ENCODE measurements around the gene PON2. TPM values are rescaled to one million over a fixed set of nuclear protein-coding genes. Genes with fewer than 3 reads are reported as not detected.
"Not testable (repeated sequence)": the region's sequence is repeated elsewhere in the genome, so short reads cannot be mapped to it uniquely, and the experiment has no call there.

The PON2 gene
- total RNA-seq, 2 experiments from 2014 or later = 5.4 to 6.7 TPM

- peaks cover 5% of the 10 kb centered on the region for H3K9me3 Mint-ChIP-seq
- H3K27me3 Mint-ChIP-seq = peaks cover 38% of the 10 kb centered on the region
- H3K36me3 ChIP-seq (ENCODE audit: insufficient read depth, low read length) = no peaks in the 10 kb centered on the region
- ChIA-PET POLR2A (no interaction called here), CTCF (no interaction called here)
- peaks cover 10% of the 10 kb centered on the region for H3K4me1 ChIP-seq (ENCODE audit: insufficient read depth, low read length)
- ATAC-seq (ENCODE audit: poor library complexity) = no peak
- no peak overlapping the region for H3K27ac Mint-ChIP-seq
- no peak for TF ChIP-seq CTCF (IDR thresholded peaks at IDR 0.05)
- peaks cover 8 to 37% of the 10 kb centered on the region in 2 experiments for H3K27me3 ChIP-seq (ENCODE audit: control insufficient read depth in 1 of 2, insufficient read depth in 2 of 2, low read length in 2 of 2)
- H3K27ac ChIP-seq (ENCODE audit: low read depth in 1 of 2, low read length in 2 of 2) = no peak overlapping the region
- no peaks in the 10 kb centered on the region for H3K36me3 Mint-ChIP-seq (ENCODE audit: low read depth)
- no peak overlapping the region for H3K4me3 Mint-ChIP-seq
- no peak for DNase-seq
- H3K4me1 Mint-ChIP-seq (ENCODE audit: low read depth) = no peaks in the 10 kb centered on the region
- intact Hi-C loops (cut with DNase I, micrococcal nuclease) = no loop called here
- H3K9me3 ChIP-seq (ENCODE audit: control insufficient read depth in 1 of 2, insufficient read depth in 1 of 2, low read length in 2 of 2) = peaks cover 0 to 4% of the 10 kb centered on the region in 2 experiments
- H3K4me3 ChIP-seq (ENCODE audit: low read length) = no peak overlapping the region
Measured at GRCh38 chr7:95391761-95392160, 43.1 kb downstream of the PON2 start.

GRCh38 chr7:95389516-95389915, 45.3 kb downstream of the PON2 start:
- POLR2A ChIA-PET = no interaction called here
- Histone ChIP-seq H3K4me3 (ENCODE audit: low read length) (no peak overlapping the region), H3K9me3 (ENCODE audit: control insufficient read depth in 1 of 2, insufficient read depth in 1 of 2, low read length in 2 of 2) (no peaks in the 10 kb centered on the region), H3K4me1 (ENCODE audit: insufficient read depth, low read length) (no peaks in the 10 kb centered on the region), H3K27ac (ENCODE audit: low read depth in 1 of 2, low read length in 2 of 2) (no peak overlapping the region), H3K36me3 (ENCODE audit: insufficient read depth, low read length) (no peaks in the 10 kb centered on the region), H3K27me3 (ENCODE audit: control insufficient read depth in 1 of 2, insufficient read depth in 2 of 2, low read length in 2 of 2) (peaks cover 4 to 21% of the 10 kb centered on the region in 2 experiments)
- DNase-seq (no peak), ATAC-seq (ENCODE audit: poor library complexity) (no peak)
- Mint-ChIP-seq H3K36me3 (ENCODE audit: low read depth) (no peaks in the 10 kb centered on the region), H3K27me3 (peaks cover 21% of the 10 kb centered on the region), H3K4me3 (no peak overlapping the region), H3K4me1 (ENCODE audit: low read depth) (no peaks in the 10 kb centered on the region), H3K9me3 (peaks cover 10% of the 10 kb centered on the region), H3K27ac (no peak overlapping the region)
- CTCF ChIA-PET = no interaction called here
- intact Hi-C loops (cut with DNase I, micrococcal nuclease) = loop anchor here in 1 of 2 experiments (5.0 kb wide), 1 partner anchor 38 kb away; no protein-coding TSS in a partner anchor
- no peak for TF ChIP-seq CTCF (IDR thresholded peaks at IDR 0.05)

GRCh38 chr7:95379457-95379856, 55.4 kb downstream of the PON2 start:
- POLR2A ChIA-PET; H3K4me3 ChIP-seq (ENCODE audit: low read length); CTCF ChIA-PET; H3K36me3 ChIP-seq (ENCODE audit: insufficient read depth, low read length); H3K4me1 Mint-ChIP-seq (ENCODE audit: low read depth); H3K27me3 Mint-ChIP-seq; H3K27ac ChIP-seq (ENCODE audit: low read depth in 1 of 2, low read length in 2 of 2); H3K4me1 ChIP-seq (ENCODE audit: insufficient read depth, low read length); H3K9me3 Mint-ChIP-seq; DNase-seq; H3K36me3 Mint-ChIP-seq (ENCODE audit: low read depth); ATAC-seq (ENCODE audit: poor library complexity); H3K4me3 Mint-ChIP-seq; H3K27me3 ChIP-seq (ENCODE audit: control insufficient read depth in 1 of 2, insufficient read depth in 2 of 2, low read length in 2 of 2); H3K27ac Mint-ChIP-seq: not testable (repeated sequence)
- H3K9me3 ChIP-seq (ENCODE audit: control insufficient read depth in 1 of 2, insufficient read depth in 1 of 2, low read length in 2 of 2) = peaks cover 0 to 13% of the 10 kb centered on the region in 2 experiments
- intact Hi-C loops (cut with DNase I, micrococcal nuclease) = loop anchor here in 1 of 2 experiments (5.0 kb wide), 1 partner anchor 677 kb away; no protein-coding TSS in a partner anchor

Measured in CD4-positive, alpha-beta T cell (primary cell).